GM18517 (cell line): ENCODE data around the gene FMN1.

ENCODE experiments used
- ATAC-seq: cut with Tn5 transposase; IDR thresholded peaks from one replicate; pipeline ENCODE4 v1.9.1; 2021; ENCODE audit warnings: mild to moderate bottlenecking, moderate library complexity; ENCODE audit not compliant: unreplicated experiment

FMN1 gene

GRCh38 chr15:33126559-33127290, 67.8 kb downstream of the FMN1 start:
- ATAC-seq = no peak

GRCh38 chr15:33125894-33126537, 68.5 kb downstream of the FMN1 start:
- no peak for ATAC-seq

- no peak for ATAC-seq
These were observed 69.7 kb downstream of the FMN1 start for GRCh38 chr15:33124811-33125210.

- no peak for ATAC-seq
These were observed 70.2 kb downstream of the FMN1 start for GRCh38 chr15:33124279-33124678.

GRCh38 chr15:33119865-33120264, 74.6 kb downstream of the FMN1 start:
- ATAC-seq = no peak

- no peak for ATAC-seq
These were observed 75.2 kb downstream of the FMN1 start for GRCh38 chr15:33119273-33119672.

GRCh38 chr15:33116198-33116597, 78.3 kb downstream of the FMN1 start:
- no peak for ATAC-seq

GRCh38 chr15:33115191-33115861, 79.2 kb downstream of the FMN1 start:
- ATAC-seq = no peak

GRCh38 chr15:33114374-33114717, 80.2 kb downstream of the FMN1 start:
- ATAC-seq = no peak

- no peak for ATAC-seq
These were observed 80.7 kb downstream of the FMN1 start for GRCh38 chr15:33113666-33114373.

- ATAC-seq = no peak
These were observed 81.9 kb downstream of the FMN1 start for GRCh38 chr15:33112541-33113105.

GRCh38 chr15:33111041-33111451, 83.5 kb downstream of the FMN1 start:
- ATAC-seq = no peak

- ATAC-seq = no peak
These were observed 85.2 kb downstream of the FMN1 start for GRCh38 chr15:33109345-33109744.

GRCh38 chr15:33108518-33108917, 86.0 kb downstream of the FMN1 start:
- ATAC-seq = no peak

- no peak for ATAC-seq
These were observed 86.6 kb downstream of the FMN1 start for GRCh38 chr15:33107950-33108349.

GRCh38 chr15:33104212-33104611, 90.3 kb downstream of the FMN1 start:
- ATAC-seq = no peak

GRCh38 chr15:33101036-33101435, 93.5 kb downstream of the FMN1 start:
- ATAC-seq = no peak

GRCh38 chr15:33100314-33100713, 94.2 kb downstream of the FMN1 start:
- ATAC-seq = no peak

- no peak for ATAC-seq
These were observed 94.8 kb downstream of the FMN1 start for GRCh38 chr15:33099739-33100138.

GRCh38 chr15:33099213-33099612, 95.3 kb downstream of the FMN1 start:
- ATAC-seq = no peak
